Heart left ventricle (tissue), 13 donors: ENCODE data around the gene C14orf119.

ENCODE experiments used
- POLR2A ChIP-seq, 2 donors: fragments of 450-650 bp; IDR thresholded peaks; one replicate each; pipeline ENCODE4 v1.6.1; 2017; ENCODE audit warnings: antibody characterized with exemption in 2 of 2, mild to moderate bottlenecking in 2 of 2, moderate library complexity in 2 of 2
- TF ChIP-seq, protein P1 (sequence below), 12 donors: fragments of 200-600 bp; sonication (generic) in 4 of 12; IDR thresholded peaks; one replicate each; pipeline versions ENCODE4 v1.5.0 to v1.8.0; 2018 to 2022; ENCODE audit warnings: antibody characterized with exemption in 12 of 12, mild to moderate bottlenecking in 5 of 12
- donor health status: ischemic (EF 13 %, LVEDD 7.1; RV severe dilation, severe dysfunction).
- donor health status: DM: no; HTN: yes; CAD: no.
- donor health status: DM: no; HTN: no; CAD: no.
- donor health status: ischemic (EF 25% LVEDD 6.9; RV normal size, moderate dysfunction).
- donor health status: ischemic (EF 25% LVEDD 5.7; RV mildly dilated, moderate dysfunction).
- donor health status: ischemic (EF 35%, LVEDD 5.7; RV mildly dilated, moderate dysfunction).
- donor health status: nonischemic (EF 11% LVEDD 7.7; RV severe dilation, severe dysfunction).
- donor health status: DM: yes; HTN: yes; CAD: no.
- donor health status: PGD.
- donor health status: ischemic (EF 29% LVEDD 5.4; RV normal size, mild dysfunction).
- donor health status: nonischemic (EF 23%, LVEDD 6.1; RV moderate dilation, normal function).

GRCh38 chr14:23086565-23086964, 8.7 kb upstream of the C14orf119 start:
- TF ChIP-seq, protein P1, sequence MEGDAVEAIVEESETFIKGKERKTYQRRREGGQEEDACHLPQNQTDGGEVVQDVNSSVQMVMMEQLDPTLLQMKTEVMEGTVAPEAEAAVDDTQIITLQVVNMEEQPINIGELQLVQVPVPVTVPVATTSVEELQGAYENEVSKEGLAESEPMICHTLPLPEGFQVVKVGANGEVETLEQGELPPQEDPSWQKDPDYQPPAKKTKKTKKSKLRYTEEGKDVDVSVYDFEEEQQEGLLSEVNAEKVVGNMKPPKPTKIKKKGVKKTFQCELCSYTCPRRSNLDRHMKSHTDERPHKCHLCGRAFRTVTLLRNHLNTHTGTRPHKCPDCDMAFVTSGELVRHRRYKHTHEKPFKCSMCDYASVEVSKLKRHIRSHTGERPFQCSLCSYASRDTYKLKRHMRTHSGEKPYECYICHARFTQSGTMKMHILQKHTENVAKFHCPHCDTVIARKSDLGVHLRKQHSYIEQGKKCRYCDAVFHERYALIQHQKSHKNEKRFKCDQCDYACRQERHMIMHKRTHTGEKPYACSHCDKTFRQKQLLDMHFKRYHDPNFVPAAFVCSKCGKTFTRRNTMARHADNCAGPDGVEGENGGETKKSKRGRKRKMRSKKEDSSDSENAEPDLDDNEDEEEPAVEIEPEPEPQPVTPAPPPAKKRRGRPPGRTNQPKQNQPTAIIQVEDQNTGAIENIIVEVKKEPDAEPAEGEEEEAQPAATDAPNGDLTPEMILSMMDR (IDR thresholded peaks at IDR 0.05): no peak
- TF ChIP-seq POLR2A (IDR thresholded peaks at IDR 0.05): no peak
